AG04449 (cell line): ENCODE data around the gene DTNBP1.

Experiments used
- CTCF ChIA-PET: fragments of 350-600 bp; formaldehyde crosslinking; extraction: SDS; loops from one replicate; lab custom pipeline; 2021; ENCODE audit warnings: antibody characterized with exemption; lab: Yijun Ruan, JAX
- POLR2A ChIA-PET: fragments of 400-600, 350-600 bp; formaldehyde crosslinking; extraction: SDS; loops from one replicate; lab custom pipeline; 2020; ENCODE audit warnings: antibody characterized with exemption, inconsistent platforms; lab: Yijun Ruan, JAX
- DNase-seq: peaks from one replicate; pipeline ENCODE4 v3.0.0-alpha.2; 2010; ENCODE audit warnings: low read depth, low spot score
- H3K4me3 ChIP-seq: 2 replicates; pipeline ENCODE4 v1.5.1; 2011; ENCODE audit warnings: low read depth, mild to moderate bottlenecking, control low read depth, low read length
- CTCF ChIP-seq: IDR thresholded peaks from one replicate; pipeline ENCODE4 v1.5.1; 2011; ENCODE audit warnings: mild to moderate bottlenecking, moderate library complexity, low read length, control low read depth, inconsistent platforms; ENCODE audit not compliant: insufficient read depth; ENCODE audit errors: missing control alignments

Gene DTNBP1

GRCh38 chr6:15517600-15517999, 145.2 kb downstream of the DTNBP1 start:
- CTCF ChIA-PET, result interaction anchor here (1.4 kb wide), 1 partner anchor 13 kb away, joined by 3 read pairs; no protein-coding TSS in a partner anchor
- TF ChIP-seq CTCF, result no peak
- POLR2A ChIA-PET, result no interaction called here
- H3K4me3 ChIP-seq, result no peak overlapping the region
- DNase-seq, result no peak

GRCh38 chr6:15516923-15517560, 145.8 kb downstream of the DTNBP1 start:
- no peak overlapping the region for H3K4me3 ChIP-seq
- CTCF ChIA-PET, result no interaction called here
- POLR2A ChIA-PET, result no interaction called here
- TF ChIP-seq CTCF, result no peak
- no peak for DNase-seq

GRCh38 chr6:15516378-15516777, 146.4 kb downstream of the DTNBP1 start:
- no peak for TF ChIP-seq CTCF

GRCh38 chr6:15515660-15516375, 147.0 kb downstream of the DTNBP1 start:
- ChIA-PET POLR2A (no interaction called here), CTCF (no interaction called here)
- no peak overlapping the region for H3K4me3 ChIP-seq
- TF ChIP-seq CTCF, result no peak
- DNase-seq, result no peak

More at GRCh38 chr6:15516378-15516777, 146.4 kb downstream of the DTNBP1 start:
- POLR2A ChIA-PET, result no interaction called here
- no peak overlapping the region for H3K4me3 ChIP-seq
- CTCF ChIA-PET, result no interaction called here
- no peak for DNase-seq

GRCh38 chr6:15515226-15515625, 147.6 kb downstream of the DTNBP1 start:
- no peak overlapping the region for H3K4me3 ChIP-seq
- CTCF ChIA-PET, result interaction anchor here (1.2 to 1.3 kb wide), 2 partner anchors 9 to 10 kb away, joined by 3 to 5 read pairs; no protein-coding TSS in a partner anchor
- POLR2A ChIA-PET, result no interaction called here
- no peak for TF ChIP-seq CTCF
- no peak for DNase-seq

GRCh38 chr6:15513801-15514711, 148.8 kb downstream of the DTNBP1 start:
- no peak for DNase-seq
- no peak for TF ChIP-seq CTCF
- CTCF ChIA-PET, result interaction anchor here (1.2 to 1.3 kb wide), 2 partner anchors 9 to 10 kb away, joined by 3 to 5 read pairs; no protein-coding TSS in a partner anchor
- H3K4me3 ChIP-seq, result no peak overlapping the region
- POLR2A ChIA-PET, result no interaction called here
